ENCODE data around the gene RCAN2. TPM values are rescaled to one million over a fixed set of nuclear protein-coding genes. Genes with fewer than 3 reads are reported as not detected.
A peak's percentile ranks its signal among the peaks of the same experiment; 100 is the strongest.

Gene RCAN2
- total RNA-seq, 2 donors from 2014 or later, result 96.5 to 210 TPM

DNA sequence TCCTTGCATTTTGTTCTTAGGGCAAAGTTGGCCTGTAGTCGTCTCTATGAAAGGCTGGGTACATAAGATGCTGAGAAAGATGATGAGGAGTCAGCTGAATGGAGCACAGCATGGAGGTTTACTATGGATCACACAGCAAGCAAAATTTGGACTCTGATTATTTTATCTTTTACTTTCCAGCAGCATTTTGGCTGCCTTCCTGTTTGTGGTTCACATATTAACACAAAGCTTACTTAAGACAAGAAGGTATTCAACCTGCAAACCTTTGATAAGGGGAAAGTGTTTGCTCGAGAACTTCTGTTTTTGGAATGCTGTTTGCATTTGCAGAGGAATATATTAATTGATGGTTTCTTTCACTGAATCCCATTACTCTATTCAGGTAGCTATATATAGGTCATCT, 217.3 kb downstream of the RCAN2 start:
- Histone ChIP-seq H3K27me3 (no peaks in the 10 kb centered on the region), H3K27ac (no peak overlapping the region), H3K4me1 (peaks cover 0 to 4% of the 10 kb centered on the region in 2 donors), H3K9me3 (no peaks in the 10 kb centered on the region), H3K36me3 (no peaks in the 10 kb centered on the region), H3K4me3 (no peak overlapping the region)
- TF ChIP-seq, protein P1, sequence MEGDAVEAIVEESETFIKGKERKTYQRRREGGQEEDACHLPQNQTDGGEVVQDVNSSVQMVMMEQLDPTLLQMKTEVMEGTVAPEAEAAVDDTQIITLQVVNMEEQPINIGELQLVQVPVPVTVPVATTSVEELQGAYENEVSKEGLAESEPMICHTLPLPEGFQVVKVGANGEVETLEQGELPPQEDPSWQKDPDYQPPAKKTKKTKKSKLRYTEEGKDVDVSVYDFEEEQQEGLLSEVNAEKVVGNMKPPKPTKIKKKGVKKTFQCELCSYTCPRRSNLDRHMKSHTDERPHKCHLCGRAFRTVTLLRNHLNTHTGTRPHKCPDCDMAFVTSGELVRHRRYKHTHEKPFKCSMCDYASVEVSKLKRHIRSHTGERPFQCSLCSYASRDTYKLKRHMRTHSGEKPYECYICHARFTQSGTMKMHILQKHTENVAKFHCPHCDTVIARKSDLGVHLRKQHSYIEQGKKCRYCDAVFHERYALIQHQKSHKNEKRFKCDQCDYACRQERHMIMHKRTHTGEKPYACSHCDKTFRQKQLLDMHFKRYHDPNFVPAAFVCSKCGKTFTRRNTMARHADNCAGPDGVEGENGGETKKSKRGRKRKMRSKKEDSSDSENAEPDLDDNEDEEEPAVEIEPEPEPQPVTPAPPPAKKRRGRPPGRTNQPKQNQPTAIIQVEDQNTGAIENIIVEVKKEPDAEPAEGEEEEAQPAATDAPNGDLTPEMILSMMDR (IDR thresholded peaks at IDR 0.05), result no peak
- DNase-seq (ENCODE audit: low spot score), result no peak

DNA sequence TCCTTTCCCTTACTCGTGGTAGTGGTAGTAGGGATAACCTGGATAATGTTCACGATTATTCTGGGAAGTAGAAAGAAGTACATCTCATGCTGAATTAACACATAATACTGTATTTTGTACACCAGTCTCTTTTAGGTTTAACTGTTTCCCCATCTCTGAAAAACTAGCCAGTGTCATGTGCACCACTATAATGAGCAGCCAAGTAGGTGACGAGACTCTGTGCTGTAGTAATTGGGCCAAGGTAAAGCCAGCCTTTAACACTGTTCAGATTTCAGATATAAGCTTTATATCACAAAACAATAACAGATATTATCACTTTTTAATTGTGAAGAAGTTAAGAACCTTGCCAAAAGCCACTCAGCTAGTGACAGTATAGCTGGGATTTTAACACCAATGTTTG, 219.5 kb downstream of the RCAN2 start:
- Histone ChIP-seq H3K4me3 (no peak overlapping the region), H3K4me1 (peaks cover 0 to 4% of the 10 kb centered on the region in 2 donors), H3K27ac (no peak overlapping the region), H3K27me3 (no peaks in the 10 kb centered on the region), H3K36me3 (no peaks in the 10 kb centered on the region), H3K9me3 (no peaks in the 10 kb centered on the region)
- TF ChIP-seq, protein P1 (IDR thresholded peaks at IDR 0.05), result no peak
- no peak for DNase-seq (ENCODE audit: low spot score)

DNA sequence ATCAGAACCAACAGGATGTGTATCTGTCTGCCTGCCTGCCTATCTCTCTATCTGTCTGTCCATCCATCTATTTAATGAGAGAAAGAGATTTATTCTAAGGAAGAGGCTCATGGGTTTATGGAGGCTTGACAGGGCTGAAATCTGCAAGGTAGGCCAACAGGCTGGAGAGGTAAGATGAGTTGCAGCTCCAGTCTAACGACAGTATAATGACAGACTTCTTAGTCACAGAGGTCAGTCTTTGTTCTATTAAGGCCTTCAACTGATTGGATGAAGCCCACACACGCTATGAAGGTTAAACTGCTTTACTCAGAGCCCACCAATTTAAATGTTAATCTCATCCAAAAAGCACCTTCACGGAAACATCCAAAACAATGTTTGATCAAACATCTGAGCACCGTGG, 220.1 kb downstream of the RCAN2 start:
- Histone ChIP-seq H3K27ac (no peak overlapping the region), H3K36me3 (no peaks in the 10 kb centered on the region), H3K4me3 (no peak overlapping the region), H3K4me1 (peaks cover 0 to 4% of the 10 kb centered on the region in 2 donors), H3K27me3 (no peaks in the 10 kb centered on the region), H3K9me3 (no peaks in the 10 kb centered on the region)
- no peak for DNase-seq (ENCODE audit: low spot score)
- TF ChIP-seq, protein P1 (IDR thresholded peaks at IDR 0.05), result no peak

DNA sequence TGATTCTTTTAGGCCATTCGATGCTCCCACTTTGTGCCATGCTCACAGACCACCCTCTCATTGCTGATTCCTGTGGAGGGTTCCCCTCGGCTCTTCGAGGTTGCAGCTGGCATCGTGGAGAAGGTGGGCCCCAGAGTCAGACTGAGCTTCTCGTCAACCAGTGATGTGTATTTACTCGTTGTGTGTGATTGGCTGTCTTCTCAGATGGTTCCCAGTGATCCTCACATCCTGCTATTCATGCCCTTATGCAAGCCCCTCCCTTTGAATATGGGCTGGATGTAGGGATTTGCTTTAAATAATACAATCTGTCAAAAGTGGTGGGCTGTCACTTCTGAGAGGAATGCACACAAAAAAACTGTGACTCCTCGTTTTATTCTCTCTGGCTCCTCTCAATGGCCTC, 220.9 kb downstream of the RCAN2 start:
- Histone ChIP-seq H3K27ac (no peak overlapping the region), H3K27me3 (no peaks in the 10 kb centered on the region), H3K4me1 (peaks cover 0 to 4% of the 10 kb centered on the region in 2 donors), H3K36me3 (no peaks in the 10 kb centered on the region), H3K4me3 (no peak overlapping the region), H3K9me3 (no peaks in the 10 kb centered on the region)
- no peak for DNase-seq (ENCODE audit: low spot score)
- TF ChIP-seq, protein P1 (IDR thresholded peaks at IDR 0.05), result no peak

DNA sequence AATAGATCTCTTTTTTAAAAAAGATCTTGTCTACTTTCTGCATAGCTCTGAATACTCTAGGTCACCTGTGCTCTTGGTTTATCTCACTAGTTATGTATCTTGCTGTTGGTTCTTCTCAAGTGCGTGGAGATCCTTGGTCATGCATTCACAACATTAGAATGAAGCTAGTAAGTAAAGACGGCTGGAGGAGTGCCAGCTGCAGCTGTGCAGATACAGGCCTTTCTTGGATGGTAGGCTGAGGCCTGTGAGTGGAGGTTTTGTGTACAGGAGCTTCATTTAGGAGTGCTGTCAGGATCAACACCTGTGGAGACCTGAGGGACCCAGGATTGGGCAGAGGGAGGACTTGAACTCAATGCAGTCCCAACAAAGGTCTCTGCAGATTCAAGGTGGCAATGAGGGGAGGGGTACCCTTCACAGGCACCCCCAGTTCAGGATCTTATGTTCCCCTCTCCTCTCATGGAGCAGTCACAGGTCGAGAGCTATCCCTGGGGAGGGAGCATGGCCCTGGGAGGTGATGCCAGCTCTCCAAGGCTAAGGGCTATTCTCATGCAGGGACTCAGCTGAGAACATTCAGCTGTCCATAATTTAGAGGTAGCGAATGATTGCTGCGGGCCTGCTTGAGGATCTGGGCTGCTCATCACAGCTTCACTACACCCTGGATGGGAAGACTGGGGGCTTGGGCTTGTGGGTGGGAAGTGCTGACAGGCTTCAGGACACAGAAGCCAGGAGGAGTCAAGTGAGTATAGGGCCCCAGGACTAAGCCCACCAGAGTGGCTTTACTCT, 221.6 kb downstream of the RCAN2 start:
- H3K27ac ChIP-seq, result no peak overlapping the region
- TF ChIP-seq, protein P1 (IDR thresholded peaks at IDR 0.05), result no peak
- H3K4me3 ChIP-seq, result no peak overlapping the region
- DNase-seq (ENCODE audit: low spot score), result peak; percentile 63
- H3K36me3 ChIP-seq, result no peaks in the 10 kb centered on the region
- peaks cover 0 to 4% of the 10 kb centered on the region in 2 donors for H3K4me1 ChIP-seq
- no peaks in the 10 kb centered on the region for H3K9me3 ChIP-seq
- no peaks in the 10 kb centered on the region for H3K27me3 ChIP-seq

DNA sequence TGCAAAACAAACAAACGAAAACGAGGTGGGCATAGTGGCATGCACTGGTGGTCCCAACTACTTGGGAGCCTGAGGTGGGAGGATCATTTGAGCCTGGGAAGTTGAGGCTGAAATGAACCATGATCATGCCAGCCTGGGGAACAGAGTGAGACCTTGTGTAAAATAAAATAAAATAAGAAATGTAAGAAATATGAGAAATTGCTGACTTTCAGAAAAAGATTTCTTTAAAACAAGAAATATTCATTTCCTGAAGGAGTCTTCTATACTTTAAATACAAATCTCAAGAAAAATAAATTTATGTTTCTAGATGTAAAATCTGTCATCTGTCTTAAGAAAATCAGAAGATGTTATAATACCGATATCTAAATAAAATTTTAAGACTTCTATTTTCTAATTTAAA, 223.7 kb downstream of the RCAN2 start:
- no peak overlapping the region for H3K27ac ChIP-seq
- peaks cover 0 to 13% of the 10 kb centered on the region in 2 donors for H3K4me1 ChIP-seq
- H3K36me3 ChIP-seq, result no peaks in the 10 kb centered on the region
- no peak for DNase-seq (ENCODE audit: low spot score)
- no peak overlapping the region for H3K4me3 ChIP-seq
- H3K9me3 ChIP-seq, result no peaks in the 10 kb centered on the region
- no peaks in the 10 kb centered on the region for H3K27me3 ChIP-seq
- TF ChIP-seq, protein P1 (IDR thresholded peaks at IDR 0.05), result no peak

All from right atrium auricular region (tissue), 2 donors.